Adrenal gland (tissue), 5 donors: ENCODE data around the gene GRK6.

Experiments used
- CTCF ChIP-seq, 6 experiments: fragments of 450-650 bp in 4 of 6; fragments of 200-600 bp in 2 of 6; sonication (generic) in 1 of 6; IDR thresholded peaks; 1 replicate in 5 of 6; 2 replicates in 1 of 6; pipeline versions ENCODE4 v1.5.1 to v1.8.0; 2016 to 2021; ENCODE audit warnings: antibody characterized with exemption in 6 of 6, mild to moderate bottlenecking in 2 of 6, moderate library complexity in 1 of 6
- POLR2A ChIP-seq, 2 donors: fragments of 450-650 bp; IDR thresholded peaks; one replicate each; pipeline ENCODE4 v1.6.1; 2017; ENCODE audit warnings: antibody characterized with exemption in 2 of 2, mild to moderate bottlenecking in 2 of 2, moderate library complexity in 1 of 2
- donor health status: DM: no; HTN: no; CAD: no.

GRCh38 chr5:177380805-177381126 lies 45.7 kb upstream of the GRK6 start:
- TF ChIP-seq CTCF (IDR thresholded peaks at IDR 0.05) = no peak
- no peak for TF ChIP-seq POLR2A (IDR thresholded peaks at IDR 0.05)
